GM19395 (cell line): Measurements from ENCODE around the gene STK32C.
"Not testable (repeated sequence)": the region's sequence is repeated elsewhere in the genome, so short reads cannot be mapped to it uniquely, and the experiment has no call there.

ENCODE experiments used
- ATAC-seq: cut with Tn5 transposase; IDR thresholded peaks from one replicate; pipeline ENCODE4 v1.9.1; 2021; ENCODE audit warnings: mild to moderate bottlenecking, moderate library complexity; ENCODE audit not compliant: unreplicated experiment

STK32C gene

DNA sequence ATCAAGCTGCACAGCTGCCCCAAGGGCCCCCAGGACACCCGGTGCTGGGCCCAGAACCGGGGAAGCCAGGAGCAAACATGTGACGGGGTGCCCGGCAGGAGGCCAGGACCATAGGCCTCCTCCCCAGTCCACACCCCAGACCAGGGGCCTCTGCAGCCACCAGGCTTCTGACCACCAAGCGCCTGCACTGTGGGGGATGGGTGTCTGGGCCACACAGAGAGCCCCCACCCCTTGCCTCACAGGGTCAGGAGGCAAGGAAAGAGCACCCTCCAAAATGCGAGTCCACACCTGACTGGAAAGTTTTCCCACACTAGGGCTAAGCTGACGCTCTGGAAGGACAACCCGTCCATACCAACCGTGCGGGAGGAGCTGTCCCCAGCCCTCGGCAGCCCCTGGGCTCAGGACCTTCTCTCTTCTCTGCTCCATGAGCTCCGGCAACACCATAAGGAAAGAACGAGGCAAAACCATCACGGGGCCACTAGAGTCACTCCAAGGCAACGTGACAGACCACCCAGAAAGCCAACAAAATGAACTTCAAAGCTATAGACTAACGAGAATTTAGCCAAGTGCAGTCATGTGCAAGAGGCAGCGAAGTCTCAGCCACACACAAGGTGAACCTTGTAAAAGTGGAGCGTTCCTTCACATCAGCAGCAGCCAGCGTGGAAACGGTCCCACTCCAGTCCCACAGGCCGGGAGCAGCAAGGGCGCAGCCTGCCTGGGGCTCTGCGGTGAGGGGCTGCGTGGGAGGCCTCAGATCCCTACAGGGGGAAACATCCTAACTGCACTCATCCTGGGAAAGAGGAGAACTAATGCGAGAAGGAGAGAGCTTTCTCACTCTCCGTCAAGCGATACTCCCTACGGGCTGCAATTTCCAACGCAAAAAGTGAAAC lies 5.1 kb downstream of the STK32C start:
- no peak for ATAC-seq

DNA sequence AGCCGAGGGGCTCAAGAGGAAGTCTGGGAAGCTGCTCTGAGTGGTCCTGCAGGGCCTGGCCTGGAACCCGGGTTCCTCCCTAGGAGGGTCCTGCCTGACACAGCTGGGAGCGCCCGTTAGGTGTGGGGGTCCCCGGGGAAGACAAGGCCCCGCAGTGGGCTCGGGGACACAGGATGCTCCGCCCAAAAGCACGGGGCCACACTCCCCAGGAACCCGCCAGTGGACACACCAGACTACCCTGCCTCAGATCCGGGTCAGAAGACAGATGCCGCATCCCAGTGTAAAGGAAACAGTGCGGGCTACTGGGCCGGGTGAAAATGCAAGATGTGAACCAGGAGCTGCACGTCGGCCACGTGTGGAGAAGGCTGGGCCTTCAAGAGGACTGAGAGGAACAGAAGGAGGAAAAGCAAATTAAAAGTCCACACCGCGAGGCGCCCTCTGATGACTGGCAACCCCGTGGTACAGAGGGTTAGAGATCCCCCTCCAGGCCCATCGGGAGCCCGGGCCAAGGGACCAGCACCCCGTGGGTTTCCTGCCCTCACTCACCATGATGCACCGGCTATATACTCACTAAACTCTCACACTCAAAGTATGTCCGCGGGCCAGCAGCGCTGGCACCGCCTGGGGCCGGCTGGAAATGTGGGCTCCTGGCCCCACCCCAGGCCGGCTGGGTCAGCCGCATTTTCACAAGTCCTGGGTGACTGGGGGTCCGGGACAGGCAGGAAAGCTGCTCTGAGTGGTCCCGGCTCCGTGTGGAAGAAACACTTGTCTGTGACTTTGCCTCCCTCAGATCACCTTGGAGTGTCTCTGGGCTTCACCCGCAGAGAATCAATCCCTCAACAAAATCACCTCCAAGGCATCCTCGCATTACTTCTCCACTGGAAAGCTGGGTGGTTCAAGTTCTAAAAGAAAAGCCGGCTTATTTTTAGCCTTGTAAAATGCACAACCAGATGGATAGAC lies 6.1 kb downstream of the STK32C start:
- ATAC-seq = no peak

DNA sequence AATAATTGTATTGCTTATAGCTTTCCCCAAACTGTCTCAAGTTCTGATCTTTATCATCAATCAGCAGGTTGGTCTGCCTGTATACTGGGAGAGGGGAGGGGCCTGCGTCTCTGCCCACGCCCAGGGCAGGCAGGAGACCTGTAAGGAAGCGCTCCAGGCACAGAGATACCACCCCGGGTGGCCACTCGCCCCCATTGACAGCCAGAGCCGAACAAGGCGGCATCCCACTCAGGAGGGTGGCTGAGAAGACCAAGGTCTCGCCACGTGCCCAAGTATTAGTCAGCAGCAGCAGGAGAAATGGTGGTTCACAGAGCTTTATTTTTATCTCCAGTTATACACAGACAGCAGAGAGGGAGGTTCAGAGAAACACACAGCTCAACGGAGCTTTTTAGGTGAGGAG lies 7.2 kb downstream of the STK32C start:
- no peak for ATAC-seq

DNA sequence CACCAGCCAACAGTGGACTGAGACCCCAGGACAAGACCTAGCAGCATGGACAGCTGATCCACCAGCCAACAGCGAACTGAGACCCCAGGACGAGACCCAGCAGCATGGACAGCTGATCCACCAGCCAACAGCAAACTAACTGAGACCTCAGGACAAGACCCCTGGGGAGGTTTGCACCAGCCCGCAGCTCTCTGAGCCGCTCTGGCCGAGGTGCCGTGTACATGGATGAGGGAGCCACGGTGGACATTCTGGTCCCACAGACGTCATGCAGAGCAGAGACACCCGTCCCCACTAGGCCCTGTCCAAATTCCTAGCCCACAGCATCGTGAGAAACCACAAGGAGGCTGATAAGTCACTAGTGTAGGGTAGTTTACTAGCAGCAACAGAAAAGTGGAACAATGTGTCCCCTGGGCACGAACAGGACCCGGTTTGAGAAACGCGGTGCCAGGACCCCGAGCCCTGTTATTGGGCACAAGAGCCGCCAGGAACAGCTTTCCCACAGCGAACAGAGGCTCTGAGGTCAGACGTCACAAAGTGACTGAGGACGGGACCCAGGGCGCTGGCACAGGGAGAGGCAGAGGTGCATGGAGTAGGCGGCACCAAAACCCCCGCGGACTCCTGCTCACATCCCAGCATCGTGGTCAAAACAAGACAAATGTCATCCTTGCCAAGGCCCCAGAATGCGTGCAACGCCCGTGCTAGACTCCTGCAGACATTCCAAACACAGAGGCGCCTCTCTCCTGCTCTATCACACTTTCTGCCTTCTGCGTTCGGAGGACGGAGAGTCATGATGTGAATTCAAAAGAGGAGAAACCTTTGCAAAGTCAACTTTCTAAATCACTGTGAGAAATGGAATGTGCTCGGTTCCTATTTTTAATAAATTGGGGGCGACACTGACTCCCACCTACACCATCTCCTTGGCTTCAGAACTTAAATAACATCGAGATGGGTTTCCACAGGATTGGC lies 8.1 kb downstream of the STK32C start:
- no peak for ATAC-seq

DNA sequence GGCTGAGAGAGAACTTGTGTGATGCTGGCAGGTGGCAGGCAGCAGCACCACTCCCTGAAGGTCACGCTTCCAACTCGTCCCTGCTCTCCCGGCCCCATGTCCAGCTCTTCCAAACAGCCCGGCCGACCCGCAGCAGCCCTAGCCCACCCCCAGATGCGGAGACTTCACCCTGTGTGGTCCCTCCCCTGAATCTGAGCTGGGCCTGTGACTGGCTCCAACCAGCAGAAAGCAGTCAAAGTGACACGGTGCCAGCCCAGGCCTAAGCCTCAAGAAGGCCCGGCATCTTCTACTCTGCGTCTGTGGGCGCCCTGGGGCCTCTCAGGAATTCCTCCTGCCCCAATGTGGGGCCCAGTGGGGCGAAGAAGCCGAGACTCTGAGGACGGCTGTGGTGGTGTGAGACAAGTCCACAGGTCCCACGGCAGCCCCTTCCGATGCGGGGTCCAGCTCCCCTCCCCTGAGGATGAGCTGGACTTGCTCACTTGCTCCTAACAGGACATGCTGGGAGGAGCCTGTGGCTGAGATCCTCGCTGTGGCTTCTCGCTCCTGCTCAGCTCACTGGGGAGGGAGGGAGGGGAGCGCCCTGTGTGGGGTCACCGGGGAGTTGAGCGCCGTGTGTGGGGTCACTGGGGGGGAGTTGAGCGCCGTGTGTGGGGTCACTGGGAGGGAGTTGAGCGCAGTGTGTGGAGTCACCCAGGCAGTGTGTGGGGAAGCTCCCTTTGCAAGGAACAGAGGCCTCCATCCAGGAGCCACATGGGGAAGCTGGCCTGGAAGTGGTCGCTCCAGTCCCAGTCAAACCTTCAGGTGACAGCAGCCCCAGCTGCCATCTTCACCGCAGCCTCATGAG lies 9.5 kb downstream of the STK32C start:
- no peak for ATAC-seq

DNA sequence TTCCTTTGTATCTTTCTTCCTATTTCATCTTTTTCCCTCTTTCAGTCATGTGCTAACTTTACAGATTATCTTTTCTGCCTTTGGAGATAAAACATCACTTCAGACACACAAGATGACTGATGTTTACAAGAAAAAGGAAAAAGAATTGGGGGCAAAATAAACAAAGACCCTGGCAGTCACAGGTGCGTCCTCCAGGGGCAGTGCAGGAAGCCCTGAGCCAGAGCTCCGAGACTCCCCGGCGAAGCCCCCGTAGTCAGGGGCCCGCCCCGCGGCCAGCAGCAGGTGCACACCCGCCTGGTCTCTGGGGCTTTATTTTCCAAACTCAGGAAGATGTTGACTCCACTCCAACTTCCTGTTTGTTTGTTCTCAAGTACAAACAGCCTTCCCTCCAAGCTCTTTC lies 10.2 kb downstream of the STK32C start:
- no peak for ATAC-seq

DNA sequence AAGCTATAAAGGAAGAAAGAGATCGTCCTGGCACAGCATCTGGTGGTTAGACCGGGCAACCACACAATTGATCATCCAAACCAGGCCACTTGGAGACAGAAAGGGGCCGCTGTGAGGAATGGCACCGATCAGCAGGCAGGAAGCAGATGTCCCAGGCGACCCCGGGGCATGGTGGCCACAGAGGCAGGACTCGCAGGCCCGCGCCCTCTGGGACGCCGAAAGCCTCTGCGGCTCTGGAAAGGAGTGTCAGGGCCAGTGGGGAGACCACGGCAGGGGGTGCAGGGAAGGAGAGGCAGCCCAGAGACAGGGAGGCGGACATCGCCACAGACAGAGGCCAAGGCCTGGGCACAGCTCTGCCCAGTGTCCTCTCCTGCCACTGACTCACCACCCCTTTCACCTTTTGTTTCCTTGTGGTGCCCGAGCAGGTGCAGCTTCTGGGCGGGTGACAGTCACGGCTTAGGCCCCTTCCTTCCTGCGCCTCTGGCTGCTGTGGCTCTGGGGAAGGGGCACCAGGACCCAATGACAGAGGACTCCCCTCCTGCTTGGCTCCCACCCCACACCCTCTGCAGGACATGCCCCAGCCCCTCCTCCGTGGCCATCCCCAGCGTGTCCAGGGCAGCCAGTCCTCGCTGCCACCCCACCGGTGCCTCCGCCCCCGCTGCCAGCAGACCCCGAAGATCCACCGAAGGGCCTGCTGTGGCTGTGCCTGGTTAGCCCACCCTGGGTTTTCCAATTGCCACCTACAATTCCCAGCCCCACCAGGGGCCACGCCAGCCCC lies 10.9 kb downstream of the STK32C start:
- no peak for ATAC-seq

DNA sequence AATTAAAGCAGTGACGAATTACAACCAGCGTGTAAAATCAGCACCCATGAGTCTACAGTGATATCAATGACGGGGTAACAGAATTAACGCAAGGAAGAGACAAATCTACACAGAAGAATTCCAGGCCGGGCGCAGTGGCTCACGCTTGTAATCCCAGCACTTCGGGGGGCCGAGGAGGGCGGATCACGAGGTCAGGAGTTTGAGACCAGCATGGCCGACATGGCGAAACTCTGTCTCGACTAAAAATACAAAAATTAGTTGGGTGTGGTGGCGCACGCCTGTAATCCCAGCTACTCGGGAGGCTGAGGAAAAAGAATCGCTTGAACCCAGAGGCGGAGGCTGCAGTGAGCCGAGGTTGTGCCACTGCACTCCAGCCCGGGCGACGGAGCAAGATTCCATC lies 12.3 kb downstream of the STK32C start:
- ATAC-seq = not testable (repeated sequence)

DNA sequence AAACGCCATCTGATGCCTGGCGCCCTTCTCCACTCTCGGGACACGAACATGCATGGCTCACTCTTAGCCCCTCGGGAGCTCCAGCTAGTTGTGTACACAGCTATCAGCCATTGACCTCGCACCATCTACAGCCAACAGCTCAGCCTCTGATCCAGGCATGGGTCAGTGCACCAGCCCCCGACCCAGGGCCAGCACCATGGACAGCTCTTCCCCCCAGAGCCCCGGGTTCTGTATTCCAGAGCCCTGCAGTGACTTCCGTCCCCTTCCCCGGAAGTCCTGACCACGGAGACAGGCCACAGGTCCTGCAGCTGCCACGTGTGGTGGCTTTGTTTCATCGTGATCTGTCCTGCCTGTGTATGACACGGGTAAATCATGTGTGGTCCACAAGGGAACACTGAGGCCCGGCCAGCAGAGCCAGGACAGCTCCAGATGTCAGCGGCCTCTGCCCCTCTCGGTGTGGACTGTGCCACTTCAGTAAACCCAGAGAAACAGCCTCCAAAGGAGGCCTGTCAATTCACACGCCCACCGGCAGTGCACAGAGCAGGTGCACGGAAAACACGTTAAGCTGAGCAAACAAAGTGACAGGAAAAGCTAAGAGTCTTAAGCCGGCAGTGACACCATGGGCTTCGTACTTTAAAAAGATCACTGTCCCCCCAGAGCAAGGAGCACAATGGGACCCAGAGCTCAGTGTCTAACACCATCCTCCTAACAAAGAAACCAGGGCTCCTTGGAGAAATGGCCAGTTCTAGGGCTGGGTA lies 13.0 kb downstream of the STK32C start:
- ATAC-seq = no peak

DNA sequence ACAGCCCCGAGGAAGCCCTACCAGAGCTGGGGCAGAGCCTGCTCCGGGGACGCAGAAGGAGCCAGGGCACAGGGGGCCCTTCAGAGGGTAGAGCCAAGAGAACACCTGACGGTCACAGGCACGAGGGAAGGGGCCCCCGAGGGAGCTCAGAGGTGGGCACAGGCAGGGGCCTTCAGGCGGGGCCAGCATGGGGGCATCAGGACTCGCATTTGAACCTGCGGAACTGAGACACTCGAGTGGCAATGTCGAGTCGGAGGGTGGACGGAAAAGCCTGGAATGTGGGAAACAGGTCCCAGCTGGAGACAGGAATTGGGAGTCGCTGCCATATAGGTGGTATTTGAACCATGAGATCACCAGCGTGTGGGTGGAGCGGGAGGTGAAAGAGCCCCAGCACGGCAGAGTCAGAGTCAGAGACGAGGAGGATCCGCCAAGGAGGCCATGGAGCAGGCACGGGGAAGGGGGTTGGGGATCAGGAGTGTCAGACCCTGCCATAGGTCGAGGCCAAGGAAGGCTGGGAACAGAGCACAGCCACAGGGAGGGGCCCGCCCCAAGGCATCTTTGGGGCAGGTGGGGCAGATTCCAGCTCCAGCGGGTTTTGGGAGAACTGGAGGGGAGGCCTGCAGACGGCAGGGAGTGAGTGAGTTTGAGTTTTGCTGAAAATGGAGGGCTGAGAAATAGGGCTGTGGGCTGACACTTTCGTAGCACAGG lies 13.8 kb downstream of the STK32C start:
- no peak for ATAC-seq

DNA sequence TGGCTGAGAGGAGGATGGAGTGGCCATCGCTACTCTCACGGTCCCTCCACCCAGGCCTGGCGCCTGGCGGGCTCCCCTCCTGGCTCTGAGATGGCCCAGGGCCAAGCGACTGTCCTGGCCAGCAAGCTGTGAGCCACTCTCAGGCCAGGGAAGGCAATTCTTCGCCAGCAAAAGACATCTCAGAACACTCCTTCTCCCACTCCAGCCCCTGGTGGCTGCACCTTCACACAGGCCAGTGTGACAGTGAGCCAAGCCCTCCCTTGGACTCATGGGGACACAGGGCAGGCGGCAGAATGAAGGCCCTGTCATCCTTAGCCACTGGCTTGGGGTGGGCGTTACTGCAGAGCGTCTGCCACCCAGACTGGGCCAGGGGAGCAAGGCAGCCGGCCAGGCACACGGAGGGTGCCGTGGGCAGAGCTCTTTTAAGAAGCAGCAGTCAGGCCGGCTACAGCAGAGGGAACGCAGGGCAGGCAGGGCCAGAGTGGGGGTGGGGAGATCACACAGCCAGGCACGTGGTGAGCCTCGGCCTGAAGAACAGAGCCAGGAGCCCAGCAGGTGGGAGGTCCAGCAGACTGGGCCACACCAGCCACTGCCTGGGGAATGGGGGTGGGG lies 14.4 kb downstream of the STK32C start:
- ATAC-seq = no peak

DNA sequence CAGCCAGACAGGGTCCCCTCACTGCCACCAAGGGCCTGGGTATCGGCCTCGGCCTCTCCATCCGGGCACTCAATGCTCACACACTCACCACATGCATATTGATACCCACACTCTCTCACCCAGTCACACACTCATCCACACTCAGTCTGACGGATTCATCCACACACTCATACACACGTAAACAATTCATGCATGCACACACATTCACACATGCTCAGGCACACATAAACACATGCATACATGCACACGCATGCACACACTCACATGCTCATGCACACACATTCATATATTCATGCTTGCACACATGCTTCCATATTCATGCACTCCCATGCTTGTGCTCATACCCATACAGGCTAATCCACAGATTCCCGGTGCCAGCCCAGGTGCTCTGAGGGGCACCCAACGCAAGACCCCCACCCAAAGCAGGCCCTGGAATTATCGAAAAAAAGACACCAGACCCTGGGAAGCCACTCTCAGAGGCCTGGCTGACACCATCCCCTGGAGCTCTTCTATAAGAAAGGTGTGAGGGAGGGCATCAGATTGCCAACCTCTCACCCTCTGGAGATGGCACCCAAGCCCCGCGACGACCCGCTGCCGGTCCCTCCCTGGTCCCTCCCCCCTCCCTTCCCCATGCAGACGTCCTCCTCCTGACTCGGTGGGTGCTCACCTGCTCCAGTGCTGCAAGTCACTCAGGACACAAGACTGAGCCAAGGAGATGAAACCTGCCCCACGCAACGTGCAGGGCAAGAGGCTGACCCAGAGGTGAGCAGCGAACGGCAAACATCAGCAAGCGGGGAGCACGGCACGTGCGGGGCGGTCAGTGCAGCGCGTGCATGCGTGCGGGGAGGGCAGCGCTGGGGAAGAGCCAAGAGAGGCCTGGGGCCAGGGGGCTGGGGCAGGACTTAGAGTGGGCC lies 15.2 kb downstream of the STK32C start:
- ATAC-seq = no peak

DNA sequence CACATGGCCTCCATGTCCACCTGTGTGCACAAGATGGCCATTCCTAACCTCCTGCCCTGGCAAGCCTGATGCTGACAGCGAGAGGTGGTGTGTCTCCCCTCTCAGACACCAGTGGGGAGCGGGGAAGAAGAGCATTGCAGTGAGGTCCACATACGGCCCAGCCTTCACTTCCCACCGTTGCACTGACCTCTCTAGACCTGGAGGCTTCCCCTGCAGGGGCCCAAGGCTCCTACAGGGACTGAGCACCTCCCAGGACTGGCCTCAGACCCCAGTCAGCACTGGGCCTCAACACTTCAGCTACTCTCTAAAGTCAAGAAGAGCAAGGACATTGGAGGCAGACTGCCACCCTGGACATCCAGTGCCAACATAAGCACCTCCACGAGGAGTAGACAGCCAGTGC lies 15.9 kb downstream of the STK32C start:
- ATAC-seq = no peak

DNA sequence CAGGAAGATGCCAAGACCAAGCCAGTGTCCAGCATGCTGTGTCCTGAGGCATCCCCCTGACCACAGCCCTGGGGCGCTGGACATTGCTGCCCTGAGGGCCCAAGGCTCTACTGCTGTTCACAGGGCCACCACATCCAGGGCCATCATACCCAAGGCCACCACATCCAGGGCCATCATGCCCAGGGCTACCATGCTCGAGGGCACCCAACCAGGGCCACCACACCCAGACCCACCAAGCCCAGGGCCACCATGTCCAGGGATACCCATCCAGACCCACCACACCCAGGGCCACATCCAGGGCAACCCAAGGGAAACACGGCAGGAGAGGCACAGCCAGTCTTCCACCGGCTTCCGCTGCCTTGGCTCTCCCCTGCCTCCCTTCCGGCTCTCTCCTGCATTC lies 17.1 kb downstream of the STK32C start:
- ATAC-seq = no peak

DNA sequence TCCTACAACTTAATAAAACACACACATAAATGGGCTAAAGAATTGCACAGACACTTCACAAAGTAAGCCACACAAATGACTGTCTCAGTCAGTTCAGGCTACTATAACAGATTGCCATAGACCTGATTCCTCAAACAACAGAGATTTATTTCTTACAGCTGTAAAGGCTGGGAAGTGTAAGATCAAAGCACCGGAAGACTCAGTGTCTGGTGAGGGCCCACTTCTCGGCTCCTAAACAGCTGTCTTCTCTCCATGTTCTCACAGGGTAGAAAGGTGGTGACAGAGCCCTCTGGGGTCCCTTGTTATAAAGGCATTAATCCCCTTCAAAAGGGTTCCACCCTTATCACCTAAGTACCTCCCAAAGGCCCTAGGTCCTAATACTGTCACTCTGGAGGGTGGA lies 18.3 kb downstream of the STK32C start:
- ATAC-seq = no peak
